ENCODE results near the gene DUSP7.

Gene DUSP7, protein sequence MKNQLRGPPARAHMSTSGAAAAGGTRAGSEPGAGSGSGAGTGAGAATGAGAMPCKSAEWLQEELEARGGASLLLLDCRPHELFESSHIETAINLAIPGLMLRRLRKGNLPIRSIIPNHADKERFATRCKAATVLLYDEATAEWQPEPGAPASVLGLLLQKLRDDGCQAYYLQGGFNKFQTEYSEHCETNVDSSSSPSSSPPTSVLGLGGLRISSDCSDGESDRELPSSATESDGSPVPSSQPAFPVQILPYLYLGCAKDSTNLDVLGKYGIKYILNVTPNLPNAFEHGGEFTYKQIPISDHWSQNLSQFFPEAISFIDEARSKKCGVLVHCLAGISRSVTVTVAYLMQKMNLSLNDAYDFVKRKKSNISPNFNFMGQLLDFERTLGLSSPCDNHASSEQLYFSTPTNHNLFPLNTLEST
- total RNA-seq, result 6.2 to 13.8 (median 9.2) reads per million in 4 donors

DNA sequence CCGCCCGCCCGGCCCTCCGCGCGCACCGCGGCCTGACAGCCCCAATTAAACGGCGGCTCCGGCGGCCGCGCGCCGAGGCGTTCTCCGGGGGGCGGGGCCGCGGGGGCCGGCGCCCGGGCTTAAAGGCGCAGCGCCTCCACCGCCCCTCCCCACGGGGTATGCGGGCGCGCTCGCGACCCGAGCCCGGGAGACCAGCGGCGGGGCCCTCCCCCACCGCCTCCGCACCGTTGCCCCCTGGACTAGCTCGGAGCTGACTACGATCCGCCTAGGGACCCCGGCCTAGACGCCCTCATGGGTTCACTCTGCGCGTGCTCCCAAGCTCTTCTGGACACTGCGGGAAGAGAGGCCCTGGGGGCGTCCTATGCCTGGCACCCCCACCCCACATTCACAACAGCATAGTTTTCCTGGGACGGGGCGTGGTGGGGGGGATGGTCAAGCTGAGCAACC lies at the start of gene DUSP7:
Gene DUSP7, minus strand, starts transcription at position 51 of the 447 bp plus-strand sequence. CDS start 205 bp downstream, outside the sequence.
- peak; percentile 53 to 76 (median 63) for DNase-seq

DNA sequence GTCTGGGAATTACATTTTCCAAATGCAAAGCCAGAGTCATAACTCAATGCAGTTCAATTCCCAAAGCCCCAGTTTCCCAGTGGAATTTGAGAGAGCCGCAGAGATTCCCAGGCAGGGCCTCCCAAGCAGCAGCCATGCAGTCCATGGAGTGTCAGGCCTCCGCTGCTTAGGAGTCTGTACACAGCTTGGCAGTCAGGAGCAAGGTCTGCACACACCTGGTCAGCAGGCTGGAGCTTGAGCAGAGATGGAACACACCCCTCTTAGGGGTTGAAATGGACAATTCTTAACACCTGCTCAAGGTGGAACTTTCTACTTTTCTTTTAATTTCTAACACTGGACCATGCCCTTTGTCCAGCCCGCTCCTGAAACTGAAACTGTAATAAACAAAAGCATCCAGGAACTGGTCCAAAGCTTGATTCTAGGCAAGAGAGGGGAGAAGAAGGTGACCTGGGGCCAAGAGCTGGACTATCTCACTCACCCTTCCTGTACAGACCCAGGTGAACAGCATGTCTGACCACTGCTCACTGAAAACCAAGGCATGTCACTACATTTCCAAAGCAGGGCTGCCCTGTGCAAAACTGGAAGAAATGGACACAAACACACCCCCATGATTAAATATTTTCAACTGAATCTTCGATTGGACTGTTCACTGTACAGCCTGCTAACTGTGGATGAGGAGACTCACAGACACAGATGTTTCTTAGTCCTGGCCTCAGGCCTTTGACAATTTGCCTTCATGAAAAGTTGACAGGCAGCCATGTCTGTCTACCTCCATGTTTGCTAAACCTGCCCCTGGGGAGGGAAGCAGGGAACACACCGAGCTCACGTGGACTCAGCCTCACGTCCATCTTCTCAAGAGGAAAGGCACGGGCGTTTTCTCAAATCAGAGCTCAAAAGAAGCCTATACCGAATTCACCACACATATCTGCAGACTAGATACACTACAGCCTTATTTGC lies 48.6 kb upstream of the DUSP7 start:
- no peak for DNase-seq

DNA sequence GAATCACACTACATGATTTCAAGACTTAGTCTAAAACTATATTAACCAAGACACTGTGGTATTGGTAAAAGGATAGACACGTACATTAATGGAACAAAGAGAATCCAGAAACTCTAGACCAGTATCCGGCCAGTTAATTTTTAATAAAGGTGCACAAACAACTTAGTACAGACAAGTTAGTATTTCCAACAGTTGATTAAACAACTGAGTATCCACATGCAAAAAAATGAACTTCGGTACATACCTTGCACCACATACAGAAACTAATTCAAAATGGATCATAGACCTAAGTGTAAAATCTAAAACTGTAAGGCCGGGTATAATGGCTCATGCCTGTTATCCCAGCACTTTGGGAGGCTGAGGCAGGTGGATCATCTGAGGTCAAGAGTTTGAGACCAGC lies 46.6 kb upstream of the DUSP7 start:
- DNase-seq, result no peak

- no peak for DNase-seq
Measured at GRCh38 chr3:52099001-52099401, 42.6 kb upstream of the DUSP7 start.

DNA sequence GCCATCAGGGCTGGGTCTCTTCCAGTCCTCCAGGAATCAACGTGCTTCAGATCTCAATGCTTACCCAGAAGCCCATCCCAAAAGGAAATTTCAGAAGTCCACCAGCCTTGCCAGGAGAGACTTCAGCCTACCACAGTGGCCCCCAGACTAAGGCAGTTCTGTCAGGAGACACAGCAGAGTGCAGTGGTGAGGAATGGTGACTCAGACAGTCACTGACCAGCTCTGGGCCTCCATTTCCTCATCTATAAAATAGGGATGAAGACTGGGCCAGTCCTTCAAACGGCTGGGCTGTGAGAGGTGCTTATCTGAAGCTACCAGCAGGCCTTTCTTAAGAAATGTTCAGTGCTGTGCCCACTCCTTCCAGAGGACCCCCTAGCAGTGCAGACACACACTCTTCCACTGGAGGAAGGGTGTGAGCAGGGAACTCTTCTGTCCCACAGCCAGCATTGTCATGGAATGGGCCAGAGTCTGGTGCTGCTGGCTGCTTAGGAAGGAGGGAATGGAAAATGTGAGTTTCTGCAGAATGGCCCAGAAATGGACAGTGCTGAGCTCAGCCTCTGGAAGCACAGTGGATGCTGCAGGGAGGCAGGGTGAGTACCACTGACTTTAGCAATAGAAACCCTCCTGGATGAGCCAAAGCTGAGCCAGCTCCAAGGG lies 41.6 kb upstream of the DUSP7 start:
- DNase-seq, result no peak

DNA sequence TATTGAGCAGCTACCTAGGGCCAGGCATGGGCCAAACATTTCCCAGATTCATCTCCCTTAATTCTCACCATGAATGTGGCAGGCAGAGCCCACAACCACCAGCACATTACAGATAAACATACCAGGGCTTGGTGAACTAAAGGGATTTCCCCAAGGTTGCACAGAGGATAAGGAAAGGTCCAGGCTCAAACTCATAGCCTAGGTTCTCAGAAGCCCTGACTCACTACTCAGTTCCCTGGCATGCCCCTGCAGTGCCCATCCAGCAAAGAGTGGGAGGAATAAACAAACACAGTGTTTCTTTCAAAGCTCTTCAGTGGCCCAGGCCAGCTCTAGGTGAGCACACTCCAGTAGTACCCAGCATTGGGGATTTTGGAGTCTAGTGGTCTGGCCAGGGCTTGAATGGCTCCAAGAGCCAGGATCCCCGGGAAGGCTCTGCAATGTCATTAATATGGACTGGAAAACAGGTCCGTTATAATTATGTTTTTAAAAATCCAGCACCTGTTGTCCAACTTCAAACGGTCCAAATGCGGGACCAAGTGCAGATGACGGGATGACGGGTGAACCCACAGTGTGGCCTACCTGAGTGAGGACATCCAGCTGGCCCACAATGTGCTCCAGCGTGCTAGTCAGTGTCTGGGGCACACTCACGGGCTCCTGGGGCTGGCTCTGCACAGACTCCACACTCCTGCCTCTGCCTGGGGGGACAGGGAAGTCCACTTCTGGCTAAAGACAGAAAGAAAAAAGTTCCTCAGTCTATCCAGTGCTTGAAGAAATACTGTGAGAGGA lies 39.8 kb upstream of the DUSP7 start:
- DNase-seq, result no peak

GRCh38 chr3:52094571-52095485 lies 38.5 kb upstream of the DUSP7 start:
- no peak for DNase-seq

DNA sequence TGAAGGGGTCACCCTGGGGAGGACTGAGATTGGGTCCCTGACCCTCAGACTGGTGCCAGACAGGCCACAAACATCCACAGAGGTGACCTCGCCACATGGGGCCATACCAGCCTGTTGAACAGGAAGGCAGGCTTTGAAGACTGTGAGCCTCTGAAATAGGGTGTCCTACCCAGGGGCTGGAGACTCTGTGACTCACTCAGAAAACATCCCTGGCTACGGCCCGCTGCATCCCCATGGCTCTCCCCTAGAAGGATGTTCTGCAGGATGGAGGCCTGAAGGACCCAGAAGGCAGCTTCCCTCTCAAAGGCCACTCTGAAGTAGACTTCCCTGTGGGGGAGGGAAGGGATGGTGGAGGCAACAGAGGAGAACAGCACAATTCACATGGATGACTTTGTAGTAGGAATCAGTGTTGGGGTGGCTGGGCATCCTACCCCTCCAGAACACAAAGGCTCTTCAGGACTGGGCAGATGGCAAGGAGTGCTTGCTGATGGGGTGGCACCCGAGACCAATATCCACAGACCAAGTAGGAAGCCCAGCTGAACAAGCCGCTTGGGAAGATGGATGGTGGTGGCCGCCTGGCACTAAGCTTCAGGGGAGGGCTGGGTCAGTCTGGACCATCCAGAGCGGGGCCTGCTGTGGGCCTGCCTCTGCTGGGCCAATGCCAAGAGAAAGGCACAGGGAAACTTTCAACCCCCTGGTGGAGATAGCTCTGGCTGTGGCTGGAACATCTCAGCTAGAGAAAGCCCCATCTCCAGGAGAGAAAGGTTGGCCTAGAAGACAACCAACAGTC lies 37.6 kb upstream of the DUSP7 start:
- no peak for DNase-seq

DNA sequence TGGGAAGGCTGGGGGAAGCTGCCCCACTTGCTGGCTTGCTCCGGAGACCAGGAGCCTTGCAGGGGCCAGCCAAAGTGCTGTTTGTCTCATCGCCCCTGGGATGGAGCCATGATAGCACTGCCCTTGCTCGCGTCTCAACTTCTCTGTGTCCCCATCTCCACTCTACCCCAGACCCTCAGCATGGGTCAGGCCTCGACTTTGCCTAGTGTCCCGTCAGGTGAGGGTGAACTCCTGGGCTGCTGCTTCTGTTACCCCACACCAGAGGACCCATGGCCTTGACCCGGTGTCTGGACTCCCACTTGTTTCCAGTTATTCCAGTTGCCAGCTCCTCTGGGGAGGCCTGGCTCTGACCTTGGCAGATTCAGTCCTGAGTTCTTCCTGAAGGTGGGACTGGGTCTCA lies 36.5 kb upstream of the DUSP7 start:
- no peak for DNase-seq

GRCh38 chr3:52092271-52092660 lies 35.9 kb upstream of the DUSP7 start:
- DNase-seq, result no peak

GRCh38 chr3:52091586-52092270 lies 35.4 kb upstream of the DUSP7 start:
- DNase-seq, result no peak

- DNase-seq, result no peak
Measured at GRCh38 chr3:52090933-52091468, 34.6 kb upstream of the DUSP7 start.

DNA sequence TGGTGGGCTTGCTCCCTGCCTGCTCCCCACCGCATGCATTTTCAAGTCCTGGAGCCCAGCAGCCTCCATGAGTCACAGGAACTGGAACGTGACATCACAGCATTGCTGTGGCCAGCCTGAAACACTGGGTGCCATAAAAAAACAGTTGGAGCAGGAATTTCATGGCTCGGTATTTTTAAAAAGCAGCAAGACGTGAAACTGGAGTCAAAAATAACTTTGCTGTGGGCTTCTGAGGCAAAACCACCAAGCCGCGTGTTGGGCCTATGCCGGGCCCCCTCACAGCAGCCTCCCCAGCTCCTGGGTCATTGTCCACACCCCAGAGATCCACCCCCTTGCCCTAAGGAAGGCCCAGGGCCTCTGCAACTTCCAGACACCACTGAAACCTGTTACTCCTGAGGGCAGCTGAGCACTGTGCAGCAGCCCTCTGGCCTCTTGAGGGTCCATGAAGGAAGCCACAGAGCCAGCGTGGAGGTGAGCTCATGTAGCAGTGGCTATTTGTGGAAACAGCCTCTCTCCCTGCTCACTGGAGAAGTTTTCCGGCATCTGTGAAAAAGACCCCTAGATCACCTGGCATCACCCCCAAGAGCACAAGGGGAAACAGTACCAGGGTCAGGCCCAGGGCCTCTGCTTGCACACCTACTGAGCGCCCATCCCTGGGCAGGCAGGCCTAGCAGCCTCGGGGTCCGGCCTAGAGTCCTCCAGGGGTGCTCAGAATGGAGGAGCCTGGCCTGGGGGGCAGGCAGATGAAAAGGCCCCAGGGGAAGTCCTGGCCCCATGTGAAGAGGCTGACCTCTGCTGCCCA lies 34.0 kb upstream of the DUSP7 start:
- DNase-seq, result no peak

- no peak for DNase-seq
Measured at GRCh38 chr3:52089691-52090090, 33.3 kb upstream of the DUSP7 start.

DNA sequence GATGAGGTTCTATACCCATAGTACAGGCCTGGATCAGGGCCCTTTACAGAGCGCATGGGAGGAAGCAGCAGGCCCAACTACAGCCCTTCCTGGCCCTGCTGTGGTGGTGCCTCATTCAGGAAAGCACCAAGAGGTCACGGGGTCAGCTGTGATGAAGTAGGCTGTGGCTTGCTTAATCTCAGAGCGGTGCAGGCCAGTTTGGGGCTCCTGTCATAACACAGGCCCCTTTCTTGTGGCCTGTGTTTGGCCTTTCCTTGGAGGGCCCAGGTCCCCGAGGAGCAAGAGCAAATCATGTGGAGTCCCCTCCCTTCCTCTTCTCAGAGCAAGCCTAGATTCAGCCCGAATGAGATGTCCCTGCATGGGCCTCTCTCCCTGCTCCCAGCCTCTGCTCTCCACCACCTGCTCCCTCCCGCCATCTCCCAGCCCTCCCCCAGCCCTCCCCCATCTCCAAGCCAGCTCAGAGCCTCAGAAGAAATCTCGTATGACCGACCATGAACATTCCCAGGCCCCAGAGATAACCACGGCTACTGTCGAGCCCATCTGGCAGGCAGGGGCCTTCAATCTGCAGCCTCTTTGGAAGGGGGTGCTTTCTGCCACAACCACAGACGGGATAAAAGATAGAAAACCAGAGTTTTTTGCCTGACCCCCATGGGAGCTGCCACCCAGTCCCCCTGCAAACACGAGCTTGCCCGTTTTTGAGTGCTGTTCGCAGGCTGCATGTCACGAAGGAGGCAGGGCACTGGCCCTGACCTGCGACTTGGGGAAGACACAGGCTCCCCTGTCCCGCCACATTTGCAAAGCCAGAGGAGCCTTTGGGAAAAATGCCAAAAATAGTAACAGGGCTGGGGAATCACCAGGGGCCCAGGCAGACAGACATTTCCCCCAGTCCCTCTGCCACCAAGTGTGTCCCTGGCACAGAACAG lies 32.3 kb upstream of the DUSP7 start:
- DNase-seq, result no peak

GRCh38 chr3:52087731-52088130 lies 31.4 kb upstream of the DUSP7 start:
- DNase-seq, result no peak

GRCh38 chr3:52086976-52087663 lies 30.7 kb upstream of the DUSP7 start:
- no peak for DNase-seq
